Left hindlimb (tissue), 1 donor: ENCODE results near the gene MCC.

Source experiments
- DNase-seq: peaks from one replicate; pipeline ENCODE4 v3.0.0-alpha.2; 2018

The MCC gene

GRCh38 chr5:113240951-113241726 is 247.1 kb downstream of the MCC start:
- no peak for DNase-seq

GRCh38 chr5:113240032-113240431 is 248.2 kb downstream of the MCC start:
- no peak for DNase-seq

DNA sequence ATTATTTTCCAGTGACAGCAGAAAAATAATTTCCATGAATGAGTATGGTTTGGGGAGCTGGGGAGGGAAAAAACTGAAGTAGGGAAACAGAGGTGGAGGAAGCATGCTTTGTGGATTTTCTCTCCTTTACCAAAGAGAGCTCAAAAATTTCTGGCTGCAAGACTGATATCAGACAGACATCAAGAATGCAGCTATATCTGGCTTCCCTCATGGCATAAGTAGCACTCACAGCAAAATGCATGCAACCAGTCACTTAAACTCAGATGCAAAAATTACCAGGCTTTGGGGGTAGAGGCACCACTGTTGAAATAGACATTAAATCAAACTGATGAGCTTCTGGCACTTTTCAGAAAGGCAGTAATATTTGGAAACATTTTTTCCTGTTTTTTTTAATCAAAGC is 250.4 kb downstream of the MCC start:
- no peak for DNase-seq

DNA sequence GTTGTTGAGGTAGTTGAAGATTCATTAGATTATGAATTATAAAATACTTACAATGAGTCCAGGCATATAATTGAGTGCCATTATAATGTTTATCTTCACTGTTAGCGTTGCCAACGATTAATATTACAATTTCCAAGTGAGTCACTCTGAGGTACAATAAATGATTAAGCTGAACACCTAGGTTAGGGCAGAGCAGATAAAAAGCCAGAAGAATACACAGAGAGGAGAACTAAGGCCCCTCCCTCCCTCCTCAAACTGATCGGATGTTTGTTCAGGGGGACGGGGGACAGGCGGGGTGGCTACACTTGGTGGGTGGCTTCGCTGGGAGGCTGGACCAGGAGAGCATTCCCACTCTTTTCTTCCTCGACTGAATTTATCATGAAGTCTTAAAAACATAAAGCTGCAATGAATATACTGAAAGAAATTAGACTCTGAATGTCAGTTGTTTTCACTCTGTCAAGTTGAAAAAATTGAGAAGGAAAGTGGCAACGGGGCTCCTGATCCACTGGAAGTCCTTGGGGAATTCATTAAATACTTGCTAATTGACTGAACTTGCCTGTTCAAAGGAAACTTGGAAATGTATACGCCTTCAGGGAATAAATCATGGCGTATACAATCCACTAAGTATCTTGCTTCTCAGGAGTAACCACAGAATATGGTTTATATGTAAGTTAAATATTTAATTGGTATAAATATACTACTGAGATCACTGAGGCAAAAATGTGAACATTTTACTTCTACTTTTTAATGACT is 251.5 kb downstream of the MCC start:
- no peak for DNase-seq

DNA sequence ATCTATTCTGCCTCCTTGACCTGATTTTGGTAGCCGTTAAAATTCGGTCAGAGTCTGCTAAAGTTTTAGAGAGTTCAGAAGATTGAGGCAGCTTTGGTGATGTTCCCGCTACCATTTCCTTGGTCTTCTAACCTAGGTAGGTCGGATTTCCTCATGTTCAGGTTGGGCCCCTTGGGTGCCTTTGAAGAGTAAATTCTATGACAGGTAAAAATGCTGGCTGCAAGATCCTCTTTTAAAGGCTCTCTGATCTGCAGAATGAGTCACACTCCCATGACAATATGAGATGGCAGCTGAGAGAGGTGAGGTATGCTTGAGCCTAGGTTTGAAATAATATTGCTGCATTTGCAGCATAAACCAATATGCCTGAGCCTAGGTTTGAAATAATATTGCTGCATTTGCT is 252.4 kb downstream of the MCC start:
- DNase-seq: no peak

DNA sequence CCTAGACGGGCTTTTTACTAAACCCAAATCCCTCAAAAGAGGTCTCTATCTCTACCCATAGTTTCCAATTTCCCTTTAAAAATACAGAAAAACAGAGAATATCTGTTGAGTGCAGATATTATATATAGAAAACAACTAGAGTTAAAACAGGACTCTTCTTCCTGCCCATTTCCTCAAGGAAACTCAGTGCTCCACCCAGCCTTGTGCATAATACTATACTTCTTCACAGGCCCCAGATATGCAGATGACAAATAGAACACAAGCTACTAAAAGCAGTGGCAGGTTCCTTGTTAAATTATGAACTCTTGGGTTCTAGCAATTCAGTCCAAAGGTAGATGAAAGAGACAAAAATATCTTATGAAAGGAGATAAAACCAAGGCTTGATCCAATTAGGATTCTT is 253.7 kb downstream of the MCC start:
- no peak for DNase-seq

DNA sequence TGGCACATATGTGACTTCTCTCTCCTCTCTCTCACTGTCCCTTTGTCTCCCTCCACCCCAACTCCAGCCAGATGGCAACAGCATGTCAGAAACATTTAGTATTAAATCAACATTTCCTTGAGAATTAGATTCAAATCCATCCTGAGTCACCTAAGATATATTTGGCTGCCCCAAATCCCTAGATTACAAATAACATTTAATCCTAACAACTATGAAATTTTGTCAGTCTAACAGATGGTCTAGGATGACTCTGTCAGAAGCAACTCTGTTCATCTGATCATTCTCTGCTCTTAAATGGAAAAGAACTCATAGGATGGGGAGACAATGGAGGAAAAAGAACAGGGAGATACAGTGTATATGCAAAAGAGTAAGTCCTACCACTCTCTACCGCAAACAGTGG is 254.6 kb downstream of the MCC start:
- no peak for DNase-seq

DNA sequence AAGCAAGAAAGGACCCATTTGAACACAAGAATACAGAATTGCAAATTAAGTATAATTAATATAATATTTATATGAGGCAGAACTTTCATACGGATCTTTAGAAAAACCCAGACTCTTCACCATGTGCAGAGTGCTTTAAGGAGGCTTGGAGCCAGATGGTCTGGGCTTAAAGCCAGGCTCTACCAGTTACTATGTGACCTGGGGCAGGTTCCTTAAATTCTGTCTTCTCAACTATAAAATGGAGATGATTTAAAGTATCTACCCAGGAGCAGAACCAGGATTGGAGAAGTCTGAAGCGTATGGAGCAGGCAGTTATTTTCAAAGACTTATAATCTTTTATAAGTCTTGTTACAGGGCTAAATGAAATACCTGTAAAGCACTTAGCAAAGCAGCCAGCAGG is 255.6 kb downstream of the MCC start:
- no peak for DNase-seq

DNA sequence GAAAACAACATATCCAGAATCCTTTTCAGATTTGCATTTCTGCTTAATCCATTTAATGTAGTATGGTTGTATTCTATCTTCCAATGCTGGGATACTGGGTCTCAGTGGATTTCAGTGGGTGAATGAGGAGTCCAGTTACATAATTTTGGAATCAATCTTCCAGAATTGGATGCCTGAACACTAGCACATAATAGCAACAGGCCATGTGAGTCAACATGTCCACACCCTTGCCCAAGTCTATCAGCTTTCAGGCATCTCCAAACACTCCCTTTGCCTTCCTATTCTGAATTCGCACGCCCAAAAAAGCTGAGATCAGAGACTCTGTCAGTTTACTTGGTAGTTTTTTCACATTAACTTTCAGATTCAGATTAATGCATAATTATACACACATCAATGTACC is 256.0 kb downstream of the MCC start:
- no peak for DNase-seq

DNA sequence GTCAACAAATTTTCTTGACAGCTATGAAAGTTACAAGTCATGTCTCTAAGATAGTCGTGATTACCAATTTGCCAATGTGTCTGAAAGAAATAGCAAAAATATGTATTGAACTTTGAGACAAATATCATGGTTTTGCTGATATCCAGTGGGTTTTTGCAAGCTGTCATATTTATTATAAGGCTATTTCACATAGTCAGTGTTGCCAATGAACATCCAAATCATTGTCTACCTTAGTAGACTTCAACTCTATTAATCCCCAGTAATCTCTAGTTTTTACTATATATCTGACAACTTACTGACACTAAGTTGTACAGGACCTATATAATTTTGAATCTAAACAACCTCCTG is 256.6 kb downstream of the MCC start:
- DNase-seq: no peak

DNA sequence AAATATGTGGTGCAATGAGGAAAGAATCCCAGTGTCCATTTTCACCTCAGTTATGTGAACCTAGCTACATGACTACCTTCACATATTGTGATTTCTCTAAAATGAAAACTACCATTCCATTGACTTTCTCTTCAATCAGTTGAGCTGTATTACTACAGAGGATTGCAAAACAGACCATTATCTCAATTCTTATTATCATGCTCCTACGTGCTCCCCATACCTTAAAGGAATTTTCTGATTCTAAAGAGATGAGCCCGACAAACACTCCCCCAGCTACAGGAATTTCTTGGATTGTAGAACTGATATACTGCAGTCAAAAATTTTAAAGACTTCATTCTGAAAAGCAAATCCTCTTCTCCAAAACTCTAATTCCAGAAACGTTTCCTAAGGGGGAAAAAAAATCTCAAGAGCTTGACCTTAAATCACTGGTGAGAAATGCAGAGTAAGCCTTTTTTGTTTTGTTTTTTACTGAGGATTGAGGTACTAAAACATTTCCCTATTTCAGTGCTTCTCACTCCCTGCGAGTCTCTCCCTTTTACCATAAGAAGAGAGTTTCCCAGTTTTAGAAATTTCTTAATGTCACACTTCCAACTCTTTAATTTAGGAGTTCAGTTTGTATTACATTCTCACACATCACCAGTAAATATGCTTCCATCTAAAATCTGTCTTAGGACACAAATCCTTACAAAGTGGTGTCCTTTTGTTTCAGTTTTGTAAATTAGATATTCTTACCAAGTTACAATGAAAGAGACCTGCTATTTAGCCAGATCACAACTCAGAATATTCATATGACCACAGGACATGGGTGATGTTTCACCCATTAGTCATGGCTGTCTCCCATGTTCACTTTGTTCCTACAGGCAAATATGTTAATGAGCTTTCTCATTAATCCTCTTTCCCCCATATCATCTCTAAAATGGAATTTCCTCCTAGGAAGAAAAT is 257.3 kb downstream of the MCC start:
- no peak for DNase-seq

DNA sequence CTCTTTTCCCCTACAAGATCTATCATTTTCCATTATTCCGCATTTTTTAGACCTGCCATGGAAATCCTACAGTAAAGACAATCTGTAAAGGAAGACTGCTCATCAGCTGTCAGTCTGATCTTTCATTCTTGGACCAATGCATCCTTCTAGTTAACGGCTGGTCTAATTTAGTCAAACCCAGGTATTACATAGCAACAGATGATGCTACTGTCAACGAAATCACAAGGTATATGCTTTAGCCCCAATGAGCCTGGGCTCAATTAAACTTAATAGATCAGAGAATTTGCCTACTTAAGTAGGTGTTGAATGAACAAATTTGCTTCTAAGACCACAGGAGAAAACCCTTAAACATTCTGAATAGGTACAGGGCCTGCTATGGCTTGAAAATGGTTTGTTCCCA is 260.5 kb downstream of the MCC start:
- no peak for DNase-seq

DNA sequence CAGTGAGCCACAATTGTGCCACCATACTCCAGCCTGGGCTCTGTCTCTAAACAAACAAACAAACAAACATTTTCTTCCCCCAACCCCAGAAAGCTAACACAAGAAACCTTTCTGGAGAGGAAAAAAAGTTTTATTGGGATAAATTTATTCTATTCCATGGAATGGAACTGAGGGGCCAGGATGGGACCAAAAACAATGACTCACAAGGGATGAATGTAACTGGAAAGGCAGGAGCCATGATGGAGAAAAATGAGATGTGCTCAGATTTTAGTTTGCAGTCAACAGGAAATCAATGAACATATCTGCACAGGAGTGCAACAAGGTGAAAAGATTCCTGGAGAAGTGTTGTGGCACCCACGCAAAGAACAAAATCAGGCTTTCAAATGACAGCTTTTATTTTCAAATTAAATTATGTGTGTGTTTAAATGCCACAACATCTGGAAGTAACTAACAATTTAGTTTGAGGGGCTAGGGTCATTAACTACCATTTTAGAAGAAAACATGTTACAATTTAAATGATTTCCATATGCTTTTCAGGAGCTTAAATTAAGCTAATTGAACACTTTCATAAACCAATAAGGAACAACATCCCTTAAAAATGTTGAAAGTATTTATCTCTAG is 262.0 kb downstream of the MCC start:
- no peak for DNase-seq

GRCh38 chr5:113225259-113225658 is 263.0 kb downstream of the MCC start:
- DNase-seq: no peak

- no peak for DNase-seq
Measured at GRCh38 chr5:113224605-113225065, 263.6 kb downstream of the MCC start.

GRCh38 chr5:113223831-113224604 is 264.2 kb downstream of the MCC start:
- no peak for DNase-seq

- no peak for DNase-seq
Measured at GRCh38 chr5:113223315-113223714, 264.9 kb downstream of the MCC start.

DNA sequence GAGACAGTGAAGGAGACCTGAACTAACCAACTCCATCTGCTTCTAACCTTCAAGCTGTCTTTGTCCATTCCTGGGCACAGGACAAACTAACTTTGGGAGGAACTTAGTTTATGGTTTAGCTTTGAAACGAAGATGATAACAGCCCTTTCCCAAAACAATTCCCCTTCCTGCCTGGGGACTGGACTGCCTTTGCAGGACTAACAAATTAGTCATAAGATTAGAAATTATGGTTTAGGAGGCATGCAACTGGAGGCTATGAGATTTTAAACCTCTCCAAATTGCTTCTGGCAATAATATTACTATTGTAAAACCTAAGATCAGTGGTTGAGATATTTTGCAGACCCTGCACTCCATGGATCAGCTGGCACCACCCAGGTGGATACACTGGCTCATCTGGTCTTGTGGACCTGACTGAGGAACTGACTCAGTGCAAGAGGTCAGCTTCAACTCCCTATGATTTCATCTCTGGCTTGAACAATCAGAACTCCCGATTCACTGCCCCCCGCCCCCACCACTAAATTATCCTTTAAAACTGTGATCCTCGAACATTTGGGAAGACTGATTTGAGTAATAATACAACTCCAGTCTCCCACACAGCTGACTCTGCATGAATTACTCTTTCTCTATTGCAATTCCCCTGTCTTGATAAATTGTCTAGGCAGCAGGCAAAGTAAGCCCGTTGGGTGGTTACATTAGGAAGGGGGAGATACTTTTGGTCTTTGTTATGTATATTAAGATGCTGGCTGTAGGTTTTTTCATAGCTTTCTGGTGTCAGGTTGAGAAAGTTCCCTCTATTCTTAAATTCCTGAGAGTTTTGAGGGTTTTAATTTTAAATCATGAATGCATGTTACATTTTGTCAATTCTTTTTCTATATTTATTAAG is 266.7 kb downstream of the MCC start:
- DNase-seq: no peak

DNA sequence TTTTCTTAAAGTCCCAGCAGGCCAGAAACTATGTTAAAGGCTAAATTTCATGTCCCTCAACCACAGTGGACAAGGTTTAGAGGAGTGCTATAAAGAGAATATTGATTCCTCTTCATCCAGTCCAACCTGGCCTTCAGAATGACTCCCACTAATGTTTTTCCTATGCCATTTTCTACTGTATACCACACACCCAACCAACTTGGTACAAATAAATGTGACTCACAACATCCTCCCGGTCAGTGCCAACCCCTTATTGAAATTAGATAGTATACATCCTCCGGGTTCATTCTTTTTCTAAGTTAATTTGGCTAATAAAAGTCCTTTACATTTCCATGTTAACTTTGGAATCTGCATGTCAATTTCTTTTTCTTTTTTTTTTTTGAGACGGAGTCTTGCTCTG is 268.6 kb downstream of the MCC start:
- no peak for DNase-seq

- DNase-seq: no peak
Measured at GRCh38 chr5:113218906-113219517, 269.2 kb downstream of the MCC start.

DNA sequence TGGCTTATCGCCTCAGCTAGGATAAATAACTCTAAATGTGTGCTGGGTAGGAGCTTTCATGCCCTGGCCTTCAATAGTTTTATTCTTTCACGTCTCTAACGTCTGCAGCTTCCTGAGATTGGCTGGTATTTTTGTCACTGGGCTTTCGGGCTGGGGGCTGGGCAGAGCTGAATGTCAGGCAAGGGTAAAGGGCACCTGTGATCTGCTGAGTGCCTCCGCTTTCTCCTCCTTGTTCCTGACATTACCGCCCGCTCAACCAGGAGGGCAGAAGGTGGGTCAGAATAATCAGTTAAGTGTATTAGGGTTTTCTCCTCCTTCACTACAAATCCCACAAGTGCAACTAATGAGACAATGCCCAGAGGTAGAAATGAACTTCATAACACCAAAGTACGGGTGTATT is 270.1 kb downstream of the MCC start:
- DNase-seq: no peak
